Measurements from ENCODE around the gene FOLR2. TPM values are rescaled to one million over a fixed set of nuclear protein-coding genes. Genes with fewer than 3 reads are reported as not detected.

The FOLR2 gene
- total and polyA plus RNA-seq, 10 donors: 16.1 to 62.3 (median 23.0) TPM

DNA sequence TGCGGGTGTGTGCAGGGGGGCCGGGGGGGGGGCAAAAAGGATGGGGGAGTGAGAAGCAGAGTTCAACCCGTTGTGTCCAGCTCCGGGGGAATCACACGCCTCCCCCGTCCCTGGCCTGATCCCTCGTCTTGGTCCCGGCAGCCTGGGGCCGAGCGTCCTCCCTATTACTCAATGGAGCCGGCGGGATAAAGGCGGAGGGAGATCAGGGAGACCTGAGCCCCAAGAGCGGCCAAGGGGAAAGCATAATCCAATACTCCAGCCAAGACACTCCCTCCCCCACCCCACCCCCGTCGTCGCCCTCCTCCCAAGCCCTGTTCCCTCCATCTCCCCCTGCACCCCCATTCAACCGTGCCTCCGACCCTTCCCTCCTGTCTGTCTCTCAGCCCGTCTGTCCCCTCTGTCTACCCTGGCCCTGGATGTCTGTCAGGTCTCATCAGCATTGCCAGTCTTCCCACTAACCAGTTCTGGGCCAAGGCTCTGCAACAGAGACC lies 24.7 kb downstream of the FOLR2 start:
- no peak for DNase-seq
- Histone ChIP-seq H3K36me3 (peaks cover 0 to 25% (median 20%) of the 10 kb centered on the region in 6 donors), H3K9me3 (peaks cover 0 to 7% (median 0%) of the 10 kb centered on the region in 8 donors), H3K27me3 (replicated peaks in 1 of 7) (peaks cover 9 to 80% (median 74%) of the 10 kb centered on the region in 7 donors), H3K4me3 (peak overlapping the region in 1 of 8 donors; percentile 64), H3K4me1 (peaks cover 21 to 66% (median 48%) of the 10 kb centered on the region in 6 donors), H3K27ac (no peak overlapping the region)
- 10 to 23% (median 18%) methylated on average over 17 to 20 of the region's 20 CpGs for WGBS, 5 donors
- intact Hi-C loops (cut with DNase I; ENCODE audit: low total_unique reads): no loop called here
- TF ChIP-seq, protein P1, sequence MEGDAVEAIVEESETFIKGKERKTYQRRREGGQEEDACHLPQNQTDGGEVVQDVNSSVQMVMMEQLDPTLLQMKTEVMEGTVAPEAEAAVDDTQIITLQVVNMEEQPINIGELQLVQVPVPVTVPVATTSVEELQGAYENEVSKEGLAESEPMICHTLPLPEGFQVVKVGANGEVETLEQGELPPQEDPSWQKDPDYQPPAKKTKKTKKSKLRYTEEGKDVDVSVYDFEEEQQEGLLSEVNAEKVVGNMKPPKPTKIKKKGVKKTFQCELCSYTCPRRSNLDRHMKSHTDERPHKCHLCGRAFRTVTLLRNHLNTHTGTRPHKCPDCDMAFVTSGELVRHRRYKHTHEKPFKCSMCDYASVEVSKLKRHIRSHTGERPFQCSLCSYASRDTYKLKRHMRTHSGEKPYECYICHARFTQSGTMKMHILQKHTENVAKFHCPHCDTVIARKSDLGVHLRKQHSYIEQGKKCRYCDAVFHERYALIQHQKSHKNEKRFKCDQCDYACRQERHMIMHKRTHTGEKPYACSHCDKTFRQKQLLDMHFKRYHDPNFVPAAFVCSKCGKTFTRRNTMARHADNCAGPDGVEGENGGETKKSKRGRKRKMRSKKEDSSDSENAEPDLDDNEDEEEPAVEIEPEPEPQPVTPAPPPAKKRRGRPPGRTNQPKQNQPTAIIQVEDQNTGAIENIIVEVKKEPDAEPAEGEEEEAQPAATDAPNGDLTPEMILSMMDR (IDR thresholded peaks at IDR 0.05 in 8 of 11, conservative IDR thresholded peaks at IDR 0.05 in 3 of 11): no peak
- TF ChIP-seq POLR2A (IDR thresholded peaks at IDR 0.05) (no peak), POLR2AphosphoS5 (IDR thresholded peaks at IDR 0.05) (no peak)

DNA sequence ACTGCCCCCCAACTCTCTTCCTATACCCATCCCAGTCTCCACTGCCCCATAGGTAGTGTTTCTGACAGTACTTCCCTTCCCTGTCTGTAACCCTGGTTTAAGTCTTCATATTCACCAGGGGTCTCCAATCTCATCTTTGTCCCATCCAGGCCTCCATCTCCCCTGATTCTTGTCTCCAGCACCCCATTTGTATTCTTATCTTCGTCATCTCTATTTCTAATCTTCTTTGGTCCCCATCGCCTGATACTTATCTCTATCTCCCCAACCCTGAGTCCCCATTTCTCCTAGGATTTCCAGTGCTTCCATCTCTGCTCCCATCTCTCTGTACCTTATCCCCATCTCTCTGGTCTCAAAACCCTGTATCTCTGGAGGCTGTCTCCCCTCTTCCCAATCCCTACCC lies 25.5 kb downstream of the FOLR2 start:
- TF ChIP-seq, protein P1 (IDR thresholded peaks at IDR 0.05 in 8 of 11, conservative IDR thresholded peaks at IDR 0.05 in 3 of 11): no peak
- TF ChIP-seq POLR2AphosphoS5 (IDR thresholded peaks at IDR 0.05): no peak
- no peak for TF ChIP-seq POLR2A (IDR thresholded peaks at IDR 0.05)
- DNase-seq: no peak
- Histone ChIP-seq H3K4me1 (peaks cover 21 to 66% (median 48%) of the 10 kb centered on the region in 6 donors), H3K27me3 (replicated peaks in 1 of 7) (peaks cover 9 to 88% (median 81%) of the 10 kb centered on the region in 7 donors), H3K36me3 (peaks cover 0 to 17% (median 13%) of the 10 kb centered on the region in 6 donors), H3K27ac (no peak overlapping the region), H3K9me3 (peaks cover 0 to 7% (median 0%) of the 10 kb centered on the region in 8 donors), H3K4me3 (no peak overlapping the region)
- 91 to 98% (median 95%) methylated on average over 2 of the region's 2 CpGs for WGBS, 5 donors
- intact Hi-C loops (cut with DNase I; ENCODE audit: low total_unique reads): no loop called here

GRCh38 chr11:72243173-72244059 lies 26.8 kb downstream of the FOLR2 start:
- Histone ChIP-seq H3K27me3 (replicated peaks in 1 of 7) (peaks cover 9 to 100% (median 84%) of the 10 kb centered on the region in 7 donors), H3K4me3 (peak overlapping the region in 4 of 8 donors; percentile 1 to 49 (median 13))

More at GRCh38 chr11:72243173-72244059, 26.8 kb downstream of the FOLR2 start:
- Histone ChIP-seq H3K36me3 (peaks cover 0 to 4% (median 1%) of the 10 kb centered on the region in 6 donors), H3K27ac (no peak overlapping the region), H3K9me3 (peaks cover 0 to 7% (median 0%) of the 10 kb centered on the region in 8 donors), H3K4me1 (peaks cover 21 to 54% (median 45%) of the 10 kb centered on the region in 6 donors)
- intact Hi-C loops (cut with DNase I; ENCODE audit: low total_unique reads): no loop called here
- 19 to 32% (median 22%) methylated on average over 48 to 58 of the region's 58 CpGs for WGBS, 5 donors
- TF ChIP-seq POLR2AphosphoS5 (IDR thresholded peaks at IDR 0.05) (no peak), POLR2A (IDR thresholded peaks at IDR 0.05) (no peak)
- TF ChIP-seq, protein P1 (IDR thresholded peaks at IDR 0.05 in 8 of 11, conservative IDR thresholded peaks at IDR 0.05 in 3 of 11): no peak
- no peak for DNase-seq
